OCI-LY7 (cell line): ENCODE measurements around the gene GUCY2F.

Experiments used
- EZH2phosphoT487 ChIP-seq: fragments of 200-600 bp; sonication (generic); IDR thresholded peaks from 2 replicates; pipeline ENCODE4 v1.6.1; 2018; ENCODE audit warnings: low read depth, borderline replicate concordance, mild to moderate bottlenecking, mixed run types, antibody characterized with exemption, low read length, moderate library complexity, mixed read lengths
- TF ChIP-seq, protein P1 (sequence below): fragments of 200-600 bp; sonication (generic); conservative IDR thresholded peaks from 2 replicates; pipeline ENCODE4 v1.5.1; 2014; ENCODE audit warnings: mild to moderate bottlenecking, antibody characterized with exemption, low read length, moderate library complexity, mixed read lengths

- TF ChIP-seq, protein P1, sequence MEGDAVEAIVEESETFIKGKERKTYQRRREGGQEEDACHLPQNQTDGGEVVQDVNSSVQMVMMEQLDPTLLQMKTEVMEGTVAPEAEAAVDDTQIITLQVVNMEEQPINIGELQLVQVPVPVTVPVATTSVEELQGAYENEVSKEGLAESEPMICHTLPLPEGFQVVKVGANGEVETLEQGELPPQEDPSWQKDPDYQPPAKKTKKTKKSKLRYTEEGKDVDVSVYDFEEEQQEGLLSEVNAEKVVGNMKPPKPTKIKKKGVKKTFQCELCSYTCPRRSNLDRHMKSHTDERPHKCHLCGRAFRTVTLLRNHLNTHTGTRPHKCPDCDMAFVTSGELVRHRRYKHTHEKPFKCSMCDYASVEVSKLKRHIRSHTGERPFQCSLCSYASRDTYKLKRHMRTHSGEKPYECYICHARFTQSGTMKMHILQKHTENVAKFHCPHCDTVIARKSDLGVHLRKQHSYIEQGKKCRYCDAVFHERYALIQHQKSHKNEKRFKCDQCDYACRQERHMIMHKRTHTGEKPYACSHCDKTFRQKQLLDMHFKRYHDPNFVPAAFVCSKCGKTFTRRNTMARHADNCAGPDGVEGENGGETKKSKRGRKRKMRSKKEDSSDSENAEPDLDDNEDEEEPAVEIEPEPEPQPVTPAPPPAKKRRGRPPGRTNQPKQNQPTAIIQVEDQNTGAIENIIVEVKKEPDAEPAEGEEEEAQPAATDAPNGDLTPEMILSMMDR = no peak
- TF ChIP-seq EZH2phosphoT487 = no peak
Observed at GRCh38 chrX:109351557-109351956, 130.3 kb downstream of the GUCY2F start.
